NK-92 treated with Interleukin-12 subunit alpha and Interleukin-12 subunit beta, amount 100 ng/mL, for 24 hours (cell line): ENCODE measurements around the gene SPATS2L.

Source experiments
- DNase-seq: peaks from one replicate; lab custom pipeline; 2025; lab: John Stamatoyannopoulos, UW

The SPATS2L gene

GRCh38 chr2:200470230-200470629 is 163.7 kb downstream of the SPATS2L start:
- no peak for DNase-seq

- DNase-seq = no peak
Measured at GRCh38 chr2:200471324-200471848, 164.9 kb downstream of the SPATS2L start.

GRCh38 chr2:200471928-200472645 is 165.6 kb downstream of the SPATS2L start:
- DNase-seq = no peak

GRCh38 chr2:200472853-200473464 is 166.5 kb downstream of the SPATS2L start:
- no peak for DNase-seq

- DNase-seq = no peak
Measured at GRCh38 chr2:200475795-200476194, 169.3 kb downstream of the SPATS2L start.

- no peak for DNase-seq
Measured at GRCh38 chr2:200476836-200477235, 170.3 kb downstream of the SPATS2L start.

- no peak for DNase-seq
Measured at GRCh38 chr2:200477667-200478131, 171.2 kb downstream of the SPATS2L start.

GRCh38 chr2:200479692-200480265 is 173.3 kb downstream of the SPATS2L start:
- no peak for DNase-seq

- no peak for DNase-seq
Measured at GRCh38 chr2:200482194-200482593, 175.7 kb downstream of the SPATS2L start.

- DNase-seq = no peak
Measured at GRCh38 chr2:200483729-200484198, 177.3 kb downstream of the SPATS2L start.

GRCh38 chr2:200484934-200485333 is 178.4 kb downstream of the SPATS2L start:
- DNase-seq = no peak

GRCh38 chr2:200486529-200486928 is 180.0 kb downstream of the SPATS2L start:
- DNase-seq = no peak

GRCh38 chr2:200488169-200488568 is 181.7 kb downstream of the SPATS2L start:
- no peak for DNase-seq

GRCh38 chr2:200490001-200490400 is 183.5 kb downstream of the SPATS2L start:
- DNase-seq = no peak

GRCh38 chr2:200492656-200493055 is 186.2 kb downstream of the SPATS2L start:
- DNase-seq = no peak

- no peak for DNase-seq
Measured at GRCh38 chr2:200494048-200494447, 187.6 kb downstream of the SPATS2L start.

- DNase-seq = no peak
Measured at GRCh38 chr2:200496696-200497095, 190.2 kb downstream of the SPATS2L start.

GRCh38 chr2:200498402-200499162 is 192.1 kb downstream of the SPATS2L start:
- no peak for DNase-seq

GRCh38 chr2:200502196-200502595 is 195.7 kb downstream of the SPATS2L start:
- DNase-seq = no peak

- no peak for DNase-seq
Measured at GRCh38 chr2:200506679-200507078, 200.2 kb downstream of the SPATS2L start.

- no peak for DNase-seq
Measured at GRCh38 chr2:200507179-200507578, 200.7 kb downstream of the SPATS2L start.

GRCh38 chr2:200509235-200509611 is 202.7 kb downstream of the SPATS2L start:
- no peak for DNase-seq
